Panc1 (cell line): Measurements from ENCODE around the gene DCST1. TPM values are rescaled to one million over a fixed set of nuclear protein-coding genes. Genes with fewer than 3 reads are reported as not detected.

Experiments used
- ATAC-seq: fragments of 200-7000 bp; cut with Tn5 transposase; 2 replicates; pipeline ENCODE4 v1.9.1; 2020; ENCODE audit warnings: mild to moderate bottlenecking, moderate library complexity
- BruUV-seq: library from RNA; stranded (reverse); fragments of 400-500 nt; replicated peaks from 2 replicates; lab custom pipeline; 2021; lab: Mats Ljungman, UMichigan
- CTCF ChIA-PET: fragments of 300-600 bp; sonication (Branson Sonifier 250); formaldehyde crosslinking; loops from one replicate; lab custom pipeline; 2022; ENCODE audit warnings: antibody characterized with exemption; lab: Charles Lee
- POLR2A ChIA-PET: fragments of 300-600 bp; sonication (Branson Sonifier 250); formaldehyde crosslinking; loops from one replicate; lab custom pipeline; 2022; ENCODE audit warnings: antibody characterized with exemption; lab: Charles Lee
- DNase-seq: peaks from one replicate; pipeline ENCODE4 v3.0.0-alpha.2; 2010; ENCODE audit warnings: low read depth, low spot score
- H3K27ac ChIP-seq: 2 replicates; pipeline ENCODE4 v1.5.1; 2011; ENCODE audit warnings: mild to moderate bottlenecking, low read length, inconsistent platforms
- H3K27me3 ChIP-seq: fragments of 200-500 bp; sonication (Bioruptor generic); 2 replicates; pipeline ENCODE4 v1.6.0; 2014; ENCODE audit warnings: low read length, inconsistent platforms; ENCODE audit not compliant: control insufficient read depth, insufficient read depth
- H3K36me3 ChIP-seq: fragments of 200-500 bp; sonication (Bioruptor generic); 2 replicates; pipeline ENCODE4 v1.5.1; 2014; ENCODE audit warnings: inconsistent platforms, mild to moderate bottlenecking, low read length, moderate library complexity; ENCODE audit not compliant: control insufficient read depth, insufficient read depth
- H3K4me1 ChIP-seq: 2 replicates; pipeline ENCODE4 v1.5.1; 2011; ENCODE audit warnings: inconsistent platforms, mild to moderate bottlenecking, low read length, moderate library complexity; ENCODE audit not compliant: control insufficient read depth, insufficient read depth
- H3K4me3 ChIP-seq, 2 experiments: 2 replicates each; pipeline ENCODE4 v1.5.1; 2011 to 2012; ENCODE audit warnings: low read depth in 2 of 2, low read length in 2 of 2, mild to moderate bottlenecking in 2 of 2, inconsistent platforms in 1 of 2, moderate library complexity in 1 of 2
- H3K9me3 ChIP-seq: fragments of 200-500 bp; sonication (Bioruptor generic); 2 replicates; pipeline ENCODE4 v1.5.1; 2014; ENCODE audit warnings: low read depth, mild to moderate bottlenecking, inconsistent platforms, low read length, moderate library complexity; ENCODE audit not compliant: control insufficient read depth, insufficient read depth
- CTCF ChIP-seq: fragments of 450-650 bp; IDR thresholded peaks from 2 replicates; pipeline ENCODE4 v1.5.1; 2017; ENCODE audit warnings: mild to moderate bottlenecking
- POLR2AphosphoS5 ChIP-seq: IDR thresholded peaks from 2 replicates; pipeline ENCODE4 v1.6.1; 2012; ENCODE audit warnings: mild to moderate bottlenecking, low read depth, low read length, moderate library complexity
- REST ChIP-seq, 2 experiments: IDR thresholded peaks; 2 replicates each; pipeline ENCODE4 v1.6.1; 2011 to 2012; ENCODE audit warnings: low read depth in 2 of 2, control low read depth in 1 of 2, low read length in 1 of 2, mild to moderate bottlenecking in 1 of 2, moderate library complexity in 1 of 2; ENCODE audit not compliant: insufficient read depth in 1 of 2
- SIN3A ChIP-seq: IDR thresholded peaks from 2 replicates; pipeline ENCODE4 v1.6.1; 2012; ENCODE audit warnings: low read depth, mild to moderate bottlenecking, low read length, moderate library complexity, borderline replicate concordance; ENCODE audit not compliant: insufficient read depth
- TCF7L2 ChIP-seq: IDR thresholded peaks from 2 replicates; pipeline ENCODE4 v1.6.1; 2011; ENCODE audit warnings: mild to moderate bottlenecking, low read depth, low read length, inconsistent platforms
- in situ Hi-C: cut with HindIII; loops from 2 replicates; pipeline ENCODE4 v1.10.0; 2016; ENCODE audit warnings: low sequenced_read_pairs, low pct_unique_long_range_greater_than_20kb
- intact Hi-C: fragments of 100-400 bp; cut with micrococcal nuclease; formaldehyde crosslinking; loops from one replicate; pipeline ENCODE4 v1.10.0; 2022; ENCODE audit not compliant: unreplicated experiment
- total RNA-seq: library from RNA; stranded (reverse); gene quantifications from one replicate; pipeline ENCODE4 v1.2.1, GENCODE V29; 2021; ENCODE audit not compliant: unreplicated experiment

DCST1 gene
- total RNA-seq, 1 experiment from 2014 or later, result not detected

GRCh38 chr1:155072531-155073289 lies 39.1 kb downstream of the DCST1 start:
- Histone ChIP-seq H3K4me1 (peaks cover 14% of the 10 kb centered on the region), H3K4me3 (no peak overlapping the region), H3K27ac (no peak overlapping the region), H3K36me3 (no peaks in the 10 kb centered on the region), H3K27me3 (no peaks in the 10 kb centered on the region), H3K9me3 (no peaks in the 10 kb centered on the region)
- CTCF ChIA-PET, result interaction anchor here (1.1 kb wide), 1 partner anchor 12 kb away, joined by 3 read pairs; no protein-coding TSS in a partner anchor
- in situ Hi-C loops (no loop called here), intact Hi-C loops (no loop called here)
- DNase-seq (no peak), ATAC-seq (no peak)
- BruUV-seq, result no TSS peak
- POLR2A ChIA-PET, result interaction anchor here (0.8 kb wide), 1 partner anchor 178 kb away, joined by 3 read pairs; no protein-coding TSS in a partner anchor
- TF ChIP-seq POLR2AphosphoS5, result no peak
- TF ChIP-seq CTCF, result no peak
- no peak for TF ChIP-seq TCF7L2

GRCh38 chr1:155073377-155074242 lies 40.0 kb downstream of the DCST1 start:
- Histone ChIP-seq H3K4me3 (no peak overlapping the region), H3K27ac (no peak overlapping the region), H3K4me1 (peaks cover 14% of the 10 kb centered on the region), H3K36me3 (no peaks in the 10 kb centered on the region), H3K9me3 (no peaks in the 10 kb centered on the region), H3K27me3 (no peaks in the 10 kb centered on the region)
- ChIA-PET POLR2A (interaction anchor here (0.8 kb wide), 1 partner anchor 177 kb away, joined by 3 read pairs; no protein-coding TSS in a partner anchor), CTCF (interaction anchor here (0.6 to 1.1 kb wide), 2 partner anchors 11 to 36 kb away, joined by 3 to 7 read pairs; no protein-coding TSS in a partner anchor)
- in situ Hi-C loops, result no loop called here
- no peak for DNase-seq
- TF ChIP-seq REST (IDR thresholded peaks at IDR 0.05; ENCODE audit: insufficient read depth in 1 of 2, low read depth in 2 of 2, low read length in 1 of 2), result no peak
- no peak for TF ChIP-seq POLR2AphosphoS5
- TF ChIP-seq CTCF, result no peak
- no peak for TF ChIP-seq TCF7L2
- TF ChIP-seq SIN3A, result no peak
- ATAC-seq, result no peak
- intact Hi-C loops, result no loop called here
- no TSS peak for BruUV-seq
